Omental fat pad (tissue), 4 donors: ENCODE measurements around the gene VANGL2. TPM values are rescaled to one million over a fixed set of nuclear protein-coding genes. Genes with fewer than 3 reads are reported as not detected.
A peak's percentile ranks its signal among the peaks of the same experiment; 100 is the strongest.

ENCODE experiments used
- ATAC-seq: fragments of 150-250 bp; one replicate; pipeline ENCODE4 v1.9.1; 2016; ENCODE audit warnings: mild to moderate bottlenecking, moderate library complexity; ENCODE audit not compliant: low FRiP score
- DNase-seq: peaks from one replicate; pipeline ENCODE4 v3.0.0-alpha.2; 2019; ENCODE audit warnings: low spot score
- total RNA-seq, 4 donors: library from RNA; depleted of rRNA; stranded (reverse); fragments of >200 nt; gene quantifications; one replicate each; pipeline ENCODE4 v1.1.0, GENCODE V29; 2016
- TF ChIP-seq, protein P1 (sequence below), 3 donors: fragments of 450-650 bp; IDR thresholded peaks; one replicate each; pipeline ENCODE4 v1.5.1; 2016 to 2017; ENCODE audit warnings: antibody characterized with exemption in 3 of 3, mild to moderate bottlenecking in 3 of 3, moderate library complexity in 2 of 3

The VANGL2 gene
- total RNA-seq = 1 to 10 TPM in 2 of 4 donors, under 1 TPM in 2; 0.36 to 2.0 (median 1.0) TPM

GRCh38 chr1:160400223-160400645, at the start of gene VANGL2:
TSS of gene VANGL2 (plus strand) at chr1:160400564. CDS start at chr1:160415838, 15,274 bp downstream.
- TF ChIP-seq, protein P1, sequence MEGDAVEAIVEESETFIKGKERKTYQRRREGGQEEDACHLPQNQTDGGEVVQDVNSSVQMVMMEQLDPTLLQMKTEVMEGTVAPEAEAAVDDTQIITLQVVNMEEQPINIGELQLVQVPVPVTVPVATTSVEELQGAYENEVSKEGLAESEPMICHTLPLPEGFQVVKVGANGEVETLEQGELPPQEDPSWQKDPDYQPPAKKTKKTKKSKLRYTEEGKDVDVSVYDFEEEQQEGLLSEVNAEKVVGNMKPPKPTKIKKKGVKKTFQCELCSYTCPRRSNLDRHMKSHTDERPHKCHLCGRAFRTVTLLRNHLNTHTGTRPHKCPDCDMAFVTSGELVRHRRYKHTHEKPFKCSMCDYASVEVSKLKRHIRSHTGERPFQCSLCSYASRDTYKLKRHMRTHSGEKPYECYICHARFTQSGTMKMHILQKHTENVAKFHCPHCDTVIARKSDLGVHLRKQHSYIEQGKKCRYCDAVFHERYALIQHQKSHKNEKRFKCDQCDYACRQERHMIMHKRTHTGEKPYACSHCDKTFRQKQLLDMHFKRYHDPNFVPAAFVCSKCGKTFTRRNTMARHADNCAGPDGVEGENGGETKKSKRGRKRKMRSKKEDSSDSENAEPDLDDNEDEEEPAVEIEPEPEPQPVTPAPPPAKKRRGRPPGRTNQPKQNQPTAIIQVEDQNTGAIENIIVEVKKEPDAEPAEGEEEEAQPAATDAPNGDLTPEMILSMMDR (IDR thresholded peaks at IDR 0.05) = no peak
- ATAC-seq (peak; percentile 93), DNase-seq (no peak)

GRCh38 chr1:160351629-160352028, 48.7 kb upstream of the VANGL2 start:
- no peak for ATAC-seq
- TF ChIP-seq, protein P1 (IDR thresholded peaks at IDR 0.05) = no peak
- DNase-seq = no peak

- TF ChIP-seq, protein P1 (IDR thresholded peaks at IDR 0.05) = no peak
- DNase-seq (no peak), ATAC-seq (no peak)
Observed at GRCh38 chr1:160352555-160352954, 47.8 kb upstream of the VANGL2 start.

DNA sequence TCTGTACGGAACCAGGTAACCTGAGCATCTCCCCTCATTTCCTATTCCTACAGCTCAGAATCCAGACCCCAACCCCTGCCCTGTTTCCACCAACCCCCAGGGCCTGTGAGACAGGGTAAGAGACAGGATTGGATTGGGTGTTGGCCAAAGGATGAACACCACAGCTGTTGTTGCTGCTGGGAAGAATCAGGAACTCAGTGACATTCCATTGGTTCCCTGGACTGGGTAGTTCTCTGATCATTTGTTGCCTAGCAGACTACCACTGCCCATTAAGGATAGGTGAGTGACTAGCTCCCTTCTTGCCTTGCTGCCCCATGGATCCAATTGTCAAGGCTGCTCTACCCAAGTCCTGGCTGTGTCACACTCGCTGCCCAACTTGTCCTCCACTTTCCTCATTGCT, 47.1 kb upstream of the VANGL2 start:
- ATAC-seq (no peak), DNase-seq (no peak)
- TF ChIP-seq, protein P1 (IDR thresholded peaks at IDR 0.05) = no peak

- no peak for DNase-seq
- TF ChIP-seq, protein P1 (IDR thresholded peaks at IDR 0.05) = no peak
- ATAC-seq = no peak
Observed at GRCh38 chr1:160354388-160354985, 45.9 kb upstream of the VANGL2 start.

- no peak for DNase-seq
- TF ChIP-seq, protein P1 (IDR thresholded peaks at IDR 0.05) = no peak
- peak; percentile 26 for ATAC-seq
Observed at GRCh38 chr1:160357286-160358002, 42.9 kb upstream of the VANGL2 start.

- TF ChIP-seq, protein P1 (IDR thresholded peaks at IDR 0.05) = no peak
- DNase-seq (no peak), ATAC-seq (no peak)
Observed at GRCh38 chr1:160358073-160358472, 42.3 kb upstream of the VANGL2 start.
